ENCODE results near the gene EHHADH. TPM values are rescaled to one million over a fixed set of nuclear protein-coding genes. Genes with fewer than 3 reads are reported as not detected.

Gene EHHADH
- total RNA-seq, 1 experiment from 2014 or later, result 4.2 TPM

DNA sequence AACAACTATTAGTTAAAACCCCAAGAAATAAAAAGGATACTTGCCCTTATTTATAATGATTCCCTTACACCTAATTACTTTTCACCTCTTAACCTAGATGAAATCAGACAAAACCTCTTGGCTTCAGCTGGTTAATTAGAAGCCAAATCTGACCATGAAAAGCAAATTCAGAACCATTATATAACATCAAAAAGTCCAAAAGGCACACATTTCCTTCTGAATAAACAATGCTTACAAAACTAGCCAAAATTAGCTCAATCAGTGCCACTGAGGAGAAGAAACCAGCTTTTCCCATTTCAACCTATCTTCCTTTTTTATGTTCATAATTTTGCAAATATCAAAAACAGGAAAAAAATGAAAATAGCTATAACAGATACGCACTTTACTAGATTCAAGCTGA lies 3.2 kb downstream of the EHHADH start:
- Mint-ChIP-seq H3K4me1 (peaks cover 9% of the 10 kb centered on the region), H3K4me3 (no peak overlapping the region), H3K27me3 (ENCODE audit: low read depth) (no peaks in the 10 kb centered on the region), H3K36me3 (no peaks in the 10 kb centered on the region; the same call in 1 of the 2 replicates), H3K9me3 (peaks cover 6% of the 10 kb centered on the region; the same call in 1 of the 2 replicates), H3K27ac (no peak overlapping the region)
- TF ChIP-seq NFE2L1 (CRISPR knock-in tag; IDR thresholded peaks at IDR 0.05), result no peak
- no peak for TF ChIP-seq TEAD4 (CRISPR knock-in tag; IDR thresholded peaks at IDR 0.05)
- TF ChIP-seq MYBL2 (CRISPR knock-in tag; IDR thresholded peaks at IDR 0.05), result no peak
- TF ChIP-seq, protein P1, sequence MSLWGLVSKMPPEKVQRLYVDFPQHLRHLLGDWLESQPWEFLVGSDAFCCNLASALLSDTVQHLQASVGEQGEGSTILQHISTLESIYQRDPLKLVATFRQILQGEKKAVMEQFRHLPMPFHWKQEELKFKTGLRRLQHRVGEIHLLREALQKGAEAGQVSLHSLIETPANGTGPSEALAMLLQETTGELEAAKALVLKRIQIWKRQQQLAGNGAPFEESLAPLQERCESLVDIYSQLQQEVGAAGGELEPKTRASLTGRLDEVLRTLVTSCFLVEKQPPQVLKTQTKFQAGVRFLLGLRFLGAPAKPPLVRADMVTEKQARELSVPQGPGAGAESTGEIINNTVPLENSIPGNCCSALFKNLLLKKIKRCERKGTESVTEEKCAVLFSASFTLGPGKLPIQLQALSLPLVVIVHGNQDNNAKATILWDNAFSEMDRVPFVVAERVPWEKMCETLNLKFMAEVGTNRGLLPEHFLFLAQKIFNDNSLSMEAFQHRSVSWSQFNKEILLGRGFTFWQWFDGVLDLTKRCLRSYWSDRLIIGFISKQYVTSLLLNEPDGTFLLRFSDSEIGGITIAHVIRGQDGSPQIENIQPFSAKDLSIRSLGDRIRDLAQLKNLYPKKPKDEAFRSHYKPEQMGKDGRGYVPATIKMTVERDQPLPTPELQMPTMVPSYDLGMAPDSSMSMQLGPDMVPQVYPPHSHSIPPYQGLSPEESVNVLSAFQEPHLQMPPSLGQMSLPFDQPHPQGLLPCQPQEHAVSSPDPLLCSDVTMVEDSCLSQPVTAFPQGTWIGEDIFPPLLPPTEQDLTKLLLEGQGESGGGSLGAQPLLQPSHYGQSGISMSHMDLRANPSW (CRISPR knock-in tag; conservative IDR thresholded peaks at IDR 0.05; ENCODE audit: low read depth), result no peak
- TF ChIP-seq NR1H2 (CRISPR knock-in tag; IDR thresholded peaks at IDR 0.05), result no peak
- TF ChIP-seq SMAD4 (CRISPR knock-in tag; IDR thresholded peaks at IDR 0.05), result no peak
- no peak for TF ChIP-seq PREB (CRISPR knock-in tag; IDR thresholded peaks at IDR 0.05; ENCODE audit: borderline replicate concordance)
- no peak for TF ChIP-seq ESRRA (CRISPR knock-in tag; IDR thresholded peaks at IDR 0.05; ENCODE audit: borderline replicate concordance)
- TF ChIP-seq JUN (CRISPR knock-in tag; IDR thresholded peaks at IDR 0.05), result no peak
- TF ChIP-seq ZNF416 (CRISPR knock-in tag; IDR thresholded peaks at IDR 0.05), result no peak
- TF ChIP-seq, protein P2, sequence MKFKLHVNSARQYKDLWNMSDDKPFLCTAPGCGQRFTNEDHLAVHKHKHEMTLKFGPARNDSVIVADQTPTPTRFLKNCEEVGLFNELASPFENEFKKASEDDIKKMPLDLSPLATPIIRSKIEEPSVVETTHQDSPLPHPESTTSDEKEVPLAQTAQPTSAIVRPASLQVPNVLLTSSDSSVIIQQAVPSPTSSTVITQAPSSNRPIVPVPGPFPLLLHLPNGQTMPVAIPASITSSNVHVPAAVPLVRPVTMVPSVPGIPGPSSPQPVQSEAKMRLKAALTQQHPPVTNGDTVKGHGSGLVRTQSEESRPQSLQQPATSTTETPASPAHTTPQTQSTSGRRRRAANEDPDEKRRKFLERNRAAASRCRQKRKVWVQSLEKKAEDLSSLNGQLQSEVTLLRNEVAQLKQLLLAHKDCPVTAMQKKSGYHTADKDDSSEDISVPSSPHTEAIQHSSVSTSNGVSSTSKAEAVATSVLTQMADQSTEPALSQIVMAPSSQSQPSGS (CRISPR knock-in tag; IDR thresholded peaks at IDR 0.05; ENCODE audit: borderline replicate concordance, low read depth), result no peak
- TF ChIP-seq, protein P3, sequence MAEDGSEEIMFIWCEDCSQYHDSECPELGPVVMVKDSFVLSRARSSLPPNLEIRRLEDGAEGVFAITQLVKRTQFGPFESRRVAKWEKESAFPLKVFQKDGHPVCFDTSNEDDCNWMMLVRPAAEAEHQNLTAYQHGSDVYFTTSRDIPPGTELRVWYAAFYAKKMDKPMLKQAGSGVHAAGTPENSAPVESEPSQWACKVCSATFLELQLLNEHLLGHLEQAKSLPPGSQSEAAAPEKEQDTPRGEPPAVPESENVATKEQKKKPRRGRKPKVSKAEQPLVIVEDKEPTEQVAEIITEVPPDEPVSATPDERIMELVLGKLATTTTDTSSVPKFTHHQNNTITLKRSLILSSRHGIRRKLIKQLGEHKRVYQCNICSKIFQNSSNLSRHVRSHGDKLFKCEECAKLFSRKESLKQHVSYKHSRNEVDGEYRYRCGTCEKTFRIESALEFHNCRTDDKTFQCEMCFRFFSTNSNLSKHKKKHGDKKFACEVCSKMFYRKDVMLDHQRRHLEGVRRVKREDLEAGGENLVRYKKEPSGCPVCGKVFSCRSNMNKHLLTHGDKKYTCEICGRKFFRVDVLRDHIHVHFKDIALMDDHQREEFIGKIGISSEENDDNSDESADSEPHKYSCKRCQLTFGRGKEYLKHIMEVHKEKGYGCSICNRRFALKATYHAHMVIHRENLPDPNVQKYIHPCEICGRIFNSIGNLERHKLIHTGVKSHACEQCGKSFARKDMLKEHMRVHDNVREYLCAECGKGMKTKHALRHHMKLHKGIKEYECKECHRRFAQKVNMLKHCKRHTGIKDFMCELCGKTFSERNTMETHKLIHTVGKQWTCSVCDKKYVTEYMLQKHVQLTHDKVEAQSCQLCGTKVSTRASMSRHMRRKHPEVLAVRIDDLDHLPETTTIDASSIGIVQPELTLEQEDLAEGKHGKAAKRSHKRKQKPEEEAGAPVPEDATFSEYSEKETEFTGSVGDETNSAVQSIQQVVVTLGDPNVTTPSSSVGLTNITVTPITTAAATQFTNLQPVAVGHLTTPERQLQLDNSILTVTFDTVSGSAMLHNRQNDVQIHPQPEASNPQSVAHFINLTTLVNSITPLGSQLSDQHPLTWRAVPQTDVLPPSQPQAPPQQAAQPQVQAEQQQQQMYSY (CRISPR knock-in tag; IDR thresholded peaks at IDR 0.05), result no peak
- TF ChIP-seq, protein P4, sequence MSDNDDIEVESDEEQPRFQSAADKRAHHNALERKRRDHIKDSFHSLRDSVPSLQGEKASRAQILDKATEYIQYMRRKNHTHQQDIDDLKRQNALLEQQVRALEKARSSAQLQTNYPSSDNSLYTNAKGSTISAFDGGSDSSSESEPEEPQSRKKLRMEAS (CRISPR knock-in tag; IDR thresholded peaks at IDR 0.05), result no peak
- no peak for TF ChIP-seq CREB1 (CRISPR knock-in tag; IDR thresholded peaks at IDR 0.05)
- no peak for TF ChIP-seq ZNF263 (CRISPR knock-in tag; IDR thresholded peaks at IDR 0.05; ENCODE audit: low read depth)
- TF ChIP-seq ATF3 (CRISPR knock-in tag; conservative IDR thresholded peaks at IDR 0.05), result no peak
- DNase-seq (ENCODE audit: low spot score), result no peak
- ChIA-PET CTCF (interaction anchor here (1.1 kb wide), 1 partner anchor 30 kb away, joined by 3 read pairs; no protein-coding TSS in a partner anchor), POLR2A (no interaction called here)
- no peak for ATAC-seq

- CTCF ChIA-PET, result interaction anchor here (1.1 kb wide), 1 partner anchor 30 kb away, joined by 3 read pairs; no protein-coding TSS in a partner anchor
- H3K4me3 Mint-ChIP-seq, result no peak overlapping the region
- DNase-seq (ENCODE audit: low spot score) (no peak), ATAC-seq (no peak)
- H3K9me3 Mint-ChIP-seq, result peaks cover 6% of the 10 kb centered on the region; the same call in 1 of the 2 replicates
- no peak for TF ChIP-seq SOX15 (CRISPR knock-in tag; IDR thresholded peaks at IDR 0.05)
- POLR2A ChIA-PET, result no interaction called here
- H3K27me3 Mint-ChIP-seq (ENCODE audit: low read depth), result no peaks in the 10 kb centered on the region
- H3K4me1 Mint-ChIP-seq, result peaks cover 9% of the 10 kb centered on the region
- H3K27ac Mint-ChIP-seq, result no peak overlapping the region
- H3K36me3 Mint-ChIP-seq, result no peaks in the 10 kb centered on the region; the same call in 1 of the 2 replicates
These were observed 3.6 kb downstream of the EHHADH start for GRCh38 chr3:185250247-185250646.
